ENCODE measurements around the gene CATSPER1.

Gene CATSPER1

DNA sequence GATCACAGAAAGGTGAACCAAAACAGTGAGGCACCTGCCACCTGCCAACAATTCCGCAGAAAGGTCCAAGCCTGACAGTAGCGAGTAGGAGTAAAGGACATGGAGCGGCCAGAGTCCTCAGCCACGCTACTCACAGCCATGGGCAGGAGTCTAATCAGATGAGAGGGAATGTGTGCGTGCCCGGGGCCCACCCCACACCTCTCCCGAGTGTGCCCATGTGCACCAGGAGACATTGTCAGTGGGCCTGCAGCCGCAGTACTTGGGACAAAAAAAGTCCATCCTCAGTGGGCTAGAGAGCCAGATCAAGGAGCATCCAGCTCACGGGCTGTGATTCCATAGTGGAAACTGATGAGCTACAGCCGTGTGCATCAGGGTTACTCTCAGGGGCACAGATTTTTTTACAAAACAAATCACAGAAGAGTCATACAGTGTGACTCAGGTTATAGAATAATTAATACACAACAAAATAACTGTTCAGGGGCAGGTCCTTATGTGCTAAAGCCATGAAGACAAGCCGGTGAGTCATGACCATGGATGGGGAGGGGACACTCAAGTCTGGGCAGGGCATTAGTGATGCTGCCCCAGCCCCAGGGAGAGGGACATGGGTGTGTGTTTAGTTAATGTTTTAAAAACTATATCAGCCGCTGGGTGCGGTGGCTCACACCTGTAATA, 52.7 kb downstream of the CATSPER1 start:
- TF ChIP-seq GABPA (IDR thresholded peaks at IDR 0.05; ENCODE audit: low read depth) (no peak), POLR2AphosphoS5 (IDR thresholded peaks at IDR 0.05; ENCODE audit: low read depth) (no peak), SPI1 (IDR thresholded peaks at IDR 0.05; ENCODE audit: borderline replicate concordance, low read depth) (no peak)
- TF ChIP-seq, protein P1, sequence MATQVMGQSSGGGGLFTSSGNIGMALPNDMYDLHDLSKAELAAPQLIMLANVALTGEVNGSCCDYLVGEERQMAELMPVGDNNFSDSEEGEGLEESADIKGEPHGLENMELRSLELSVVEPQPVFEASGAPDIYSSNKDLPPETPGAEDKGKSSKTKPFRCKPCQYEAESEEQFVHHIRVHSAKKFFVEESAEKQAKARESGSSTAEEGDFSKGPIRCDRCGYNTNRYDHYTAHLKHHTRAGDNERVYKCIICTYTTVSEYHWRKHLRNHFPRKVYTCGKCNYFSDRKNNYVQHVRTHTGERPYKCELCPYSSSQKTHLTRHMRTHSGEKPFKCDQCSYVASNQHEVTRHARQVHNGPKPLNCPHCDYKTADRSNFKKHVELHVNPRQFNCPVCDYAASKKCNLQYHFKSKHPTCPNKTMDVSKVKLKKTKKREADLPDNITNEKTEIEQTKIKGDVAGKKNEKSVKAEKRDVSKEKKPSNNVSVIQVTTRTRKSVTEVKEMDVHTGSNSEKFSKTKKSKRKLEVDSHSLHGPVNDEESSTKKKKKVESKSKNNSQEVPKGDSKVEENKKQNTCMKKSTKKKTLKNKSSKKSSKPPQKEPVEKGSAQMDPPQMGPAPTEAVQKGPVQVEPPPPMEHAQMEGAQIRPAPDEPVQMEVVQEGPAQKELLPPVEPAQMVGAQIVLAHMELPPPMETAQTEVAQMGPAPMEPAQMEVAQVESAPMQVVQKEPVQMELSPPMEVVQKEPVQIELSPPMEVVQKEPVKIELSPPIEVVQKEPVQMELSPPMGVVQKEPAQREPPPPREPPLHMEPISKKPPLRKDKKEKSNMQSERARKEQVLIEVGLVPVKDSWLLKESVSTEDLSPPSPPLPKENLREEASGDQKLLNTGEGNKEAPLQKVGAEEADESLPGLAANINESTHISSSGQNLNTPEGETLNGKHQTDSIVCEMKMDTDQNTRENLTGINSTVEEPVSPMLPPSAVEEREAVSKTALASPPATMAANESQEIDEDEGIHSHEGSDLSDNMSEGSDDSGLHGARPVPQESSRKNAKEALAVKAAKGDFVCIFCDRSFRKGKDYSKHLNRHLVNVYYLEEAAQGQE (IDR thresholded peaks at IDR 0.05; ENCODE audit: insufficient replicate concordance, low read depth): no peak
- TF ChIP-seq, protein P2, sequence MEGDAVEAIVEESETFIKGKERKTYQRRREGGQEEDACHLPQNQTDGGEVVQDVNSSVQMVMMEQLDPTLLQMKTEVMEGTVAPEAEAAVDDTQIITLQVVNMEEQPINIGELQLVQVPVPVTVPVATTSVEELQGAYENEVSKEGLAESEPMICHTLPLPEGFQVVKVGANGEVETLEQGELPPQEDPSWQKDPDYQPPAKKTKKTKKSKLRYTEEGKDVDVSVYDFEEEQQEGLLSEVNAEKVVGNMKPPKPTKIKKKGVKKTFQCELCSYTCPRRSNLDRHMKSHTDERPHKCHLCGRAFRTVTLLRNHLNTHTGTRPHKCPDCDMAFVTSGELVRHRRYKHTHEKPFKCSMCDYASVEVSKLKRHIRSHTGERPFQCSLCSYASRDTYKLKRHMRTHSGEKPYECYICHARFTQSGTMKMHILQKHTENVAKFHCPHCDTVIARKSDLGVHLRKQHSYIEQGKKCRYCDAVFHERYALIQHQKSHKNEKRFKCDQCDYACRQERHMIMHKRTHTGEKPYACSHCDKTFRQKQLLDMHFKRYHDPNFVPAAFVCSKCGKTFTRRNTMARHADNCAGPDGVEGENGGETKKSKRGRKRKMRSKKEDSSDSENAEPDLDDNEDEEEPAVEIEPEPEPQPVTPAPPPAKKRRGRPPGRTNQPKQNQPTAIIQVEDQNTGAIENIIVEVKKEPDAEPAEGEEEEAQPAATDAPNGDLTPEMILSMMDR (IDR thresholded peaks at IDR 0.05; ENCODE audit: insufficient read depth, low read length): no peak
- H3K27ac ChIP-seq (replicated peaks): no peak overlapping the region
- no peaks in the 10 kb centered on the region for H3K27me3 ChIP-seq (ENCODE audit: insufficient read depth, poor library complexity, severe bottlenecking)
- no peak for DNase-seq (ENCODE audit: low read depth in 1 of 2, low spot score in 1 of 2)
- H3K4me3 ChIP-seq (replicated peaks; ENCODE audit: insufficient read depth, low read length): no peak overlapping the region

DNA sequence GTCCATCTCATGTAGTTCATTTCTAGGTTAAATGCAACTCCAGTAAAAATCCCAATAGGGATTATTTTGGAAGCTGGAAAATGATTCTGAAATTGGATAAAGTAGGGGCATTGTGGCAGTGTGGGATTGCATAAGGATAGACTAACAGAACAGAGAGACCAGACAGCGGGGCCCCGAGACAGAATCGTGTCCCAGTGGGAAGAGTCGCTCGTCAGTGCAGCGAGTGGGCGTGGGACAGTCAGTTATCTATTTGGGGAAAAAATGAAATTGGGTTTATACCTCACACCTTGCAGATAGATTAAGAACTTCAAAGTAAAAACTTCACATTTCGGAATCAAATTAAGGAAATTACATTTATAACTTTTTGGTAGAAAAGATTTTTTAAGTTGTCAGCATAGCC, 54.2 kb downstream of the CATSPER1 start:
- Histone ChIP-seq H3K4me3 (replicated peaks; ENCODE audit: insufficient read depth, low read length) (no peak overlapping the region), H3K27ac (replicated peaks) (no peak overlapping the region), H3K27me3 (ENCODE audit: insufficient read depth, poor library complexity, severe bottlenecking) (no peaks in the 10 kb centered on the region)
- TF ChIP-seq POLR2AphosphoS5 (IDR thresholded peaks at IDR 0.05; ENCODE audit: low read depth) (no peak), SPI1 (IDR thresholded peaks at IDR 0.05; ENCODE audit: borderline replicate concordance, low read depth) (no peak), GABPA (IDR thresholded peaks at IDR 0.05; ENCODE audit: low read depth) (no peak)
- TF ChIP-seq, protein P2 (IDR thresholded peaks at IDR 0.05; ENCODE audit: insufficient read depth, low read length): no peak
- TF ChIP-seq, protein P1 (IDR thresholded peaks at IDR 0.05; ENCODE audit: insufficient replicate concordance, low read depth): no peak
- no peak for DNase-seq (ENCODE audit: low read depth in 1 of 2, low spot score in 1 of 2)

DNA sequence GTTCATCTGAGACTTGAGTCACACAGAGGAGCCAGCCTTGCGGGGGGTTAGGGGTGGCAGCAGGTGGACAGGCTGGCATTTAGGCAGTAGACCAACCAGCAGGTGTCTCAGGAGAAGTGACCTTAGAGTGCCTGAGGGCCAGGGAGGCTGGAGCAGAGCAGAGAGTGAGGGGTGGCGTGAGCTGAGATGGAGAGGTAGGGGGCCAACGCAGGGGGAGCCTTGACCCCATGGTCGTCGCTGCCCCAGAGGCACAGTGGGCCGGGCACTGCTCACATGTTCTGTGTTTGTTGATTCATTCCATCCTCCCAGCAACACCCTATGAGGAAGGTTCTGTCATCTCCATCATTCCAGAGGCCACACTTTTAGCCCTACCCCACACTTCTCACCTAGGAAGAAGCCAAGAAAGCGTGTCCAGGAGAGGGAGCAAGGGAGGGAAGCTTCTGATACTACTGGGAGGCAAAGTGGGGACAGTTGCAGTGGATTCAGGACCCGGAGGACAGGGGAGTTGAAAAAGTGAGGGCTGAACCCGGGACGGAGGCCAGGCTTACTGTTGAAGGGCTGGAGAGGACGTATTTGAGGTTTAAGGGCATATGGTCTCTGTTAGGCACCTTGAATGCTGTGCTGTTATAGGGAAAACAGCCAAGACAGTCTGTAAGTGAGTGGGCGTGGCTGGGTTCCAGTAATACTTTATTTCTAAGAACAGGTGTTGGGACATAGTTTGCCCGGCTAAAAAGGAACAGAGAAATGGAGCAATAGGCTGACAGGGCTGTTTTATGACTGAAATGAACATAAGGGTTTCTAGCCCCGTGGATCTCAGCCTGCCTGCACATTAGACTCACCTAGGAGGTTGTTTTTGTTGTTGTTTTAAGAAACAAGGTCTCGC, 57.4 kb downstream of the CATSPER1 start:
- DNase-seq (ENCODE audit: low read depth in 1 of 2, low spot score in 1 of 2): peak; percentile 49 to 70
- H3K27me3 ChIP-seq (ENCODE audit: insufficient read depth, poor library complexity, severe bottlenecking): no peaks in the 10 kb centered on the region
- no peak overlapping the region for H3K4me3 ChIP-seq (replicated peaks; ENCODE audit: insufficient read depth, low read length)
- peak overlapping the region; percentile 35; the same call in 1 of the 2 replicates for H3K27ac ChIP-seq (replicated peaks)
- TF ChIP-seq, protein P2 (IDR thresholded peaks at IDR 0.05; ENCODE audit: insufficient read depth, low read length): no peak
- TF ChIP-seq GABPA (IDR thresholded peaks at IDR 0.05; ENCODE audit: low read depth) (no peak), SPI1 (IDR thresholded peaks at IDR 0.05; ENCODE audit: borderline replicate concordance, low read depth) (no peak), POLR2AphosphoS5 (IDR thresholded peaks at IDR 0.05; ENCODE audit: low read depth) (no peak)
- TF ChIP-seq, protein P1 (IDR thresholded peaks at IDR 0.05; ENCODE audit: insufficient replicate concordance, low read depth): no peak
